Activated CD8-positive, alpha-beta memory T cell treated with anti-CD3 and anti-CD28 coated beads for 48 hours (primary cell): ENCODE measurements around the gene COL6A2.
"Not testable (repeated sequence)": the region's sequence is repeated elsewhere in the genome, so short reads cannot be mapped to it uniquely, and the experiment has no call there.

ENCODE experiments used
- DNase-seq, 3 experiments: peaks; one replicate each; pipeline ENCODE4 v3.0.0-alpha.2; 2020; ENCODE audit warnings: low read depth in 2 of 3, low spot score in 2 of 3

COL6A2 gene

DNA sequence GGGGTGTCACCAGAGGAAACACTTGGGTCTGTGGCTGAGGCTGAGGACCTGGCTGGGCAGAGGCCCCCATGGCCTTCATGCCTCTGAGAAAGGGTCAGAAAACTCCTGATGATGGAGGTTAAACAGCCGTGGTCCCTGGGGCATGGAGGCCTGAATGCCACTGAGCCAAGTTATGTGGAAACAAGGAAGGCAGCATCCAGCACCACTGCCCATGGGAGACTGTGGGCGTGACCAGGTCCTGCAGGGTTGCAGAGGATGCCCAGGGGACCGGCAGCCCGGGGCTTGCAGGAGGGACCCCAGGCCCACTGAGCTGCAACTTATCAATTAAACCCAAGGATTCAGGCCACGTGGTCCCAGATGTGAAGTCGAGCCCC lies 18.9 kb upstream of the COL6A2 start:
- no peak for DNase-seq

DNA sequence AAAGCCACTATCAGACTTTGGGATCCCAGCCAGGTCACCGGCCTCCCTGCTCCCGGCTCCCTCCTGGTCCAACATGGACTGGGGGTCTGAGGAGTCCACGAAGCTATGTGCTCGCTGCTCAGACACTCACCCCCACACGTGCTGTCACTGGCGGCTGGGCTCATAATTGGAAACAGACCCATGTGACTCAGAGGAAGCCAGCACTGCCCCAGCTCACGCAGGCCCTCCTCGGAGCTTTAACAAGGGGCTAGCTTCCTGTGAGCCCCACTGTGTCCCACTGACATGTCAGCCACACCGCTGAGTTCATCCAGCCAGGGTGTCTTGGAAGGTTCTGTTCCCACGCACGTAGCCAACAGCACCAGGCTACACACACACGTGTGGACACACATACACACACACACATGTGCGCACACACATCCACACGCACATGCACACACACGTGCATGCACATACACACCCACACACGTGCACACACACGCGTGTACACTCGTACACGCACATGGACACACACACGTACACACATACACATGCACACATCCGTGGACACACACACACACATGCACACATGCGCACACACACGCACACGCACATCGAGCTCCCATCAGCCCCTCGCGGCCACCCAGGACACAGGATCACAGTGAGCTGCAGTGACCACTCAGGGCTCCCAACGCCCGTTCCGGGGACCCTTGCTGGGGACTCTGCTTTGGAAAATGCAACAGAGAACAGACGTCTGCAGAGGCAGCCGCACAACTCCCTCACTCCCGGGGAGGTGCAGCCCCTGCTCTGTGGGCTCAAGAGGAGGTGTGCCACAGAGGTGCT lies 18.4 kb upstream of the COL6A2 start:
- DNase-seq, result no peak

DNA sequence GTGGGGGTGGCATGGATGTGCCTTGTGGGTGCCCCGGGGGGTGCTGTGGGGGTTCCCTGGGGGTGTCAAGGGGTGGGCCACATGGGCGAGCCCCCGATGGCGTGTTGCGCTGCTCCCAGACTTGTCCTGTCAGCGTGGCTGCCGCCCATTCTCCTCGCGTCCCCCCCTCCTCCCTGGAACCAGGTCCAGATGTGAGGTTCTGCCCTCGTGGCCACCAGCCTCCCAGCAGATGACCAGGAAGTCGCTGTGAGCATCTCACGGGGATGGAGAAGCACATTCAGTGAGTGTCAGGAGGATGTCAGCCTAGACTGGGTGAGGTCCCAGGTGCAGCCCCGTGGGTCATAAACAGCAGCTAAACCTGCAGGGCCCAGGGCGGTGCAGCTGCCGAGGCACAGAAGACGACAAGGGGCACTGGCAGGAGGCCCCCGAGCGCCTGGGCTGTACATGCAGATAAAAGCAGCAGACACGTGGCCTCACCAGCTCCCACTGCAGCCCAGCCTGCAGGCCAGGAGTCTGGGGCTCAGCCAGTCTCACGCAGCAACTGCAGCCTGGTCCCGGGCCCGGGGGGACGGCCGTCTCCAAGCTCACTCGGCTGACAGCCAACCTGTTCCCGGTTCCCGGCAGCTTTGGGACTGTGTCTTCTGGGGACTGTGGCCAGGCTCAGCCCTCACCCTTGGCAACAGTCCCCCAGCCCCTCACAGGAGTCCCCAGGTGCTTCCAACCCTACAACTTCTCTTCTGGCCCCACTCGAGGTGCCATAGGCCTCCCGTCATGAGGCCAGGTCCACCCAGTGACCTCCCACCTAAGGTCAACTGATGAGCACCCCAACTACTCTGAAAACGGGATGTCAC lies 17.5 kb upstream of the COL6A2 start:
- DNase-seq, result no peak

DNA sequence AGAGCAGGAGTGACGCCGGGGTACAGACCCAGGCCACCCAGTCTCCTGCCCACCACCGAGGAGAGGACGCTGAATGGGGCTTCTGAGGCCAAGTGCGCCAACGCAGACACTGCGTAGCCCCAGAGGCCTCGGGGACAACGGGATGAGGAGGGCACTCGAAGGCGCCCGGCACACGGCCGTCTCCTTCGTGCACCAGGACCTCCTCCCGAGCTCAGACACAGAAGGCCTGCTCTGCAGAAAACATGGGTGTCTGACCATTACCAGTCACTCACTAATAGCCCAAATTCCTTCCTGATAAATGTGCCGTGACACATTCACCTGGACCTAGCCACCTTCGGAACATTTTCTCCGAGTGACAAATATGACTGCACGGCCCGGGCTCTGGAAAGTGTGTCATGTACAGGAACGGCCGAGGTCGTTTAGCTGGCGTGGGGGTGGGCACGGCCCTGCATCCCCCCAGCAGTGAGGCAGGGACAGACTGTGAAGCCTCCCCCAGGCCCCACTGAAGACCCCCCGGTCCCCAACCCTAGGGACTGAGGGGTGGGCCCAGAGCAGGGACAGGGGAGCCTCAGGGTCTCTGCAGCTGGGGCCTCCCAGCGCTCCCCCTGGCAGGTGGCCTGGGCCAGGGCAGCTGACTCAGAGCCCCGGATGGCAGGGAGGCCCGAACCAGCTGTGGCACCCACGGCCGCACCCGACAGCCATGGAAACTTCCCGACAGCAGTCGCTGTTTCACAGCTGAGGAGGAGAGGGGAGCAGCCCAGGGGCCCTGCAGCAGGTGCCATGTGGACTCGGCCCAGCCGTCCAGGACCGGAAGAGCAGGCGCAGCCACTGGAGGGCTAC lies 16.7 kb upstream of the COL6A2 start:
- DNase-seq, result no peak

DNA sequence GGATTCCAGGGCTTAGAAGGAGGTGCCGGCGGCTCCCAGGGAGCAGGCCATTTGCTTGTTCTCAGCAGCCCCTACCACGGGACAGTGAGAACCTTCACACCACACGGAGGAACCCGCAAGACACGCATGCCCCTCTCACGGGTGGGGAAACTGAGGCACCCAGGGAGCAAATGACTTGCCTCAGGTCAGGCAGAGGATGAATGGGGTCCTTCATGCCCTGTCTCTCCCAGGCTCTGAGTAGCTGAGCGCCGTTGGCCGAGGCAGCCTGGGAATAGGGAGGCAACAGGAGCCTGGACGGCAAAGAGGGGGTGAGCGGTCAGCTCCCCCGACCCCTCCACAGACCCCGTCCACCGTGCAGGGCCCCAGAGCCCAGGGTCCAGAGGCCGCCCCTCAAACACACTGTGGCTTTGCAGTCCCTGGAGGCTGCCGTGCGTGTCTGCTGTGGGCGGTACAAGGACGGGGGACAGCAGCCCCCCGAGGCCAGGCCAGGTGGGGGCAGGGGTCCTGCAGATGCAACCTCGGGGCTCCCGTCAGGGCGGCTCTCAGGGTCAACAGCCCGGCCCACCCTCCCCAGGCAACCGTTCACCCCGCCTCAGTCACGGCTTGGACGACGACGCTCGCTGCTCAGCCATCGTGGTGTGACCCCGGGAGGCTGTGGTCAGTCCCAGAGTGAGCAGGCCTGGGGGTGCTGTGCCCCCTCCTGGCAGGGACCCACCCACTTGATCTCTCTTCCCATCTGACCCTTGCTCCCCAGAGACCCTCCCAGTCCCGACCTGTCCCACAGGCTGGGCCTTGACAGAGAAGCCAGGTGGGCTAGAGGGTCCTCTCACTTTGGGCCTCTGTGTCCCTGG lies 15.8 kb upstream of the COL6A2 start:
- DNase-seq, result no peak

DNA sequence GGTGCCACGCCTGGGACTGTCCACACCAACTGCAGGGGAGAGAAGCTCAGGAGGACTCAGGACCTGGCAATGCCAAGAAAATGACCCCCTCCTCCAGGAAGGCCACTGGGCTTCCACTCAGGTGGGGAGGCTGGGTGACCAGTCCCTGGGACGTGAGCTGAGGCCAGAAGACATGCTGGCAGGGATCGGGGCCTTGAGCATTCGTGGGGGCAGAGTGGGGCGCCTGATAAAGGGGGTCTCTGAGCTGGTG lies 15.3 kb upstream of the COL6A2 start:
- DNase-seq, result no peak

DNA sequence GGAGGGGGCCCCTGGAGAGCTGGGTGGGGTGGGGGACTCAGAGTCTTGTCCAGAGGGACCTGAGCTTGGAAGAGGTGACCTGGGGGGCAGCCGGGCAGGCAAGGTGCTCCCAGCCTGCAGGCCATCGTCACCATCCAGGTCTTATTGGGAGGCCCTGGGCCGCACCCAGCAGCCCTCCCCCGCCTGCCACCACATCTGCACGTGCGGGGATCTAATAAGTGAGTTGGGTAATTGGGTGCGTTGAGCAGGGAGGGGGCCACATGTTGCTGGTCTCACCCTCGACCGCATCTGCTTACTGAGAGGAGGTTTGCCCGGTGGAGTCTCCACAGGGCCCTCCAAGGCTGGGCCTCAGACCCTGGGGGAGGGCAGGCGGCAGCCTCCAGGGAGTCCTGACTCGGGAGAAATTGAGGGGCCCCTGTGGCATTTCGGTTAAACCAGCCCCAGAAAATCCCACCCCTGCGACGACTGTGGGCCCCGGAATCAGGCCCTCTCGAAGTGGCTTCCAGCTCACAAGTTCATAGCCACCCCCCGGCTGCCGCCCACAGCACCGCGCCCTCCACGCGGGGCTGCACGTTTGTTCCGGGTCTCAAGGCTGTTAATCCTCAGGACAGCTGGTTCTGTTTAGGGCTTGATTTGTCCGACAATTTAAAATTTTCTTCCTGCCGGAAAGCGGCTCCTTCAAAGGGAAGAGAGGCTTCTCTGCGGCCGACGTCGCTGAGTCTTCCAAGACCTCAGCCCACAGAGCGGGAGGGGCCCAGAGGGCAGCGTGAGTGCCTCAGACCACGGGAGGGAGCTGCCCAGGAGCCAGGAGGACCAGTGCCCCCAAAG lies 14.7 kb upstream of the COL6A2 start:
- DNase-seq, result no peak

DNA sequence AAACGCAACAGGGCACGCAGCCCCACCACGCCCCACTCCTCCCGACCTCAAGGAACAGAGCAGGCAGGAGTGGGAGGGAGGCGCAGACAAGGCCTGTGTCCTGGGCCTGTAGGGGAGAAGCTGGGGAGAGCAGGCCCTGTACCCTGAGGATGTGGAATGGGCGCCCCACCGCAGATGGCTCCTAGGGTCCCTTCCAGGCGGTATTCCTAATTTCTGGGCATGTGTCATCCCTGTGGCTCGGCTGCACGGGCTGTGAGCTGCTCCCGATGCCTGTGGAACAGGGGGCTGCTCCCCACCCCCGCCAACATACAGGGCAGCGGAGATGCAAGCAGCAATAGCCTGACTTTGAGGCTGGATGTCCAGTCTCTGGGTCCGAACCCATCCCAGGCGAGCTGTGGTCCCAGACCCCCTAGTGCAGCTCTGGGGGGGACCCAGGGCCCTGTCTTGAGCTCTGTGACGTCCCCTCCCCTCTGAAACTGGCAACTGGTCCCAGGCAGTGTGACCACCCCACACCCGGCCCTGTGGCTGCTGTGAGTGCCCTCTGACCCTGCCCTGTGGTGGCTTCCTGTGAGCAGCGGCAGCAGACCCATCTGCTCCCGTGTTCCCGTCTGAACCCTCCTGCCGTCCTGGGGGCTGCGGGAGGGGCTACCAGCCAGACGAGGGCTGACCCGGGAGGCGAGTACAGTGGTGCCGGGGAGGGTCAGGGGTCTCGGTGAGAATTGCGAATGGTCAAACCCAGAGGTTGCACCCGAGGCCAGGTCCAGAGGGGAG lies 13.9 kb upstream of the COL6A2 start:
- no peak for DNase-seq

DNA sequence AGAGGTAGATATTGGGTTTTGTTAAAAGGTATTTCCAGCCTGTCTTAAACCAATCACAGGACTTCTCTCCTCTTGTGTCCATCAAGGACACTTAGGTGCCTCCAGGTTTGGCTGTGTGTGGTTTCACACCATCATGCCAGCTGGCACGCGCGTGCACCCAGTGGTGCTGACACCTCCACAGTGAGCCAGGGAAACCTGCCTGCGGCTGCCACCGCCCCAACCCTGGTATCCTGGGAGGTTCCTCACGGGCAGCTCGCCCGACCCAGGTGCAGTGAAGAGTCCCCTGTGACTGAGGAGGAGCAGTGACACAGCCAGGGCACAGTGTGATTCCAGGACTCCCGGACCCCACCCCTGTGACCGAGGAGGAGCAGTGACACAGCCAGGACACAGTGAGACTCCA lies 13.2 kb upstream of the COL6A2 start:
- no peak for DNase-seq

DNA sequence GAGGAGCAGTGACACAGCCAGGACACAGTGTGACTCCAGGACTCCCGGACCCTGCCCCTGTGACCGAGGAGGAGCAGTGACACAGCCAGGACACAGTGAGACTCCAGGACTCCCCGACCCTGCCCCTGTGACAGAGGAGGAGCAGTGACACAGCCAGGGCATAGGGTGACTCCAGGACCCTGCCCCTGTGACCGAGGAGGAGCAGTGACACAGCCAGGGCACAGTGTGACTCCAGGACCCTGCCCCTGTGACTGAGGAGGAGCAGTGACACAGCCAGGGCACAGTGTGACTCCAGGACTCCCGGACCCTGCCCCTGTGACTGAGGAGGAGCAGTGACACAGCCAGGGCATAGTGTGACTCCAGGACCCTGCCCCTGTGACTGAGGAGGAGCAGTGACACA lies 12.7 kb upstream of the COL6A2 start:
- DNase-seq, result not testable (repeated sequence)

DNA sequence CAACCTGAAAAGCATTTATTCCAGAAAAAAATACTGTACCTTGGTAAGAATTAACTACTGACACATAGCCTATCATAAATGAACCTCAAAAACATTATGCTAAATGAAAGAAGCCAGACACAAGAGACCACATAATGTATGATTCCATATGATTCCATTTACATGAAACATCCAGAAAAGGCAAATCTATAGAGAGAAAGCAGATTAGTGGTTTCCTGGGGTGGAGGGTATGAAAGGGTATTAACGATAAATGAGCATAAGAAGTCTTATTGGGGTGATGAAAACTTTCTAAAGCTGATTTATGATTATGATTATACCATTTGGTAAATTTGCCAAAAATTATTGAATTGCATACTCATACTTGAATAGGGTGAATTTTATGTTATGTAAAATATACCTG lies 10.3 kb upstream of the COL6A2 start:
- no peak for DNase-seq

DNA sequence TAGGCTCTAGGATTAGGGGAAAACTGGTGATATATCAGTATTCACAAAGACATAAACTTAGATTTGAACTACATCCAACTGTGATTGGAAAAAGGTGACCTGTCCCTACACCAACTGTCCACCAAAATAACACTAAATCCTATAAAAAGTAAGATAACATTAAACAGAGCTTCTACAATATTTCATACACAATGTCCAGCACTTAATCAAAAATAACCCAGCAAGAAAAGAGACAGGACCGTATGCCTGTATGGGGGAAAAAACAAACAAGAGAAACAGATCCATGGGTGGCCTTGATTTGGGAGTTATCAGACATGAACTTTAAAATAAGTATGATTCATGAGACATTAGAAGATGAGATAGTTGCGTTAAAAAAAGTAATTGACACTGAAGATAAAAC lies 9.7 kb upstream of the COL6A2 start:
- DNase-seq, result no peak

DNA sequence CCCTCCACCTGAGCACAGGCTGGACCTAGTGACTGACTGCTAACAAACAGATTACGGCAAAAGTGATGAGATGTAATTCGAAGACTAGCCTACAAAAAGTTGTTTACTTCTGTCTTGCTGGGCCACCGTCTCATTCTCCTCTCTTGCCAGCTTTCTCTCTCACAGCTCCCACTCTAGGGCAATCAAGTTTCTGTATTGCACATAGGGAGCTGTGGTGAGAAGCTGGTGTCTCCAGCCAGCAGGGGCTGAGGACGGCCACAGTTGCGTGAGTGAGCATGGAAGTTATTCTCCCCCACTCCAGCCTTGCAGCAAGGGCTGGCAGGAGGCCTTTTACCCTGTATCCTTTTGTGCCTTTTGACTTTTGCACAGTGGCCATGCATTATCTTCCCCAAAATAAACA lies 8.6 kb upstream of the COL6A2 start:
- DNase-seq, result no peak

DNA sequence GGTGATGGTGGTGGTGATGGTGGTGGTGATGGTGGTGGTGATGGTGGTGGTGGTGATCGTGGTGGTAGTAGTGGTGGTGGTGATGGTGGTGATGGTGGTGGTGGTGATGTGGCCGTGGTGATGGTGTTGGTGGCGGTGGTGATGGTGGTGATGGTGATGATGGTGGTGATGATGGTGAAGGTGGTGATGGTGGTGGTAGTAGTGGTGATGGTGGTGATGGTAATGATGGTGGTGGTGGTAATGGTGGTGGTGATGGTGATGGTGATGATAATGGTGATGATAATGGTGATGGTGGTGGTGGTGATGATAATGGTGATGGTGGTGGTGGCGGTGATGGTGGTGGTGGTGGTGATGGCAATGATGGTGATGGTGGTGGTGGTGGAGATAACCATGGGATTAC lies 6.8 kb upstream of the COL6A2 start:
- DNase-seq, result no peak

DNA sequence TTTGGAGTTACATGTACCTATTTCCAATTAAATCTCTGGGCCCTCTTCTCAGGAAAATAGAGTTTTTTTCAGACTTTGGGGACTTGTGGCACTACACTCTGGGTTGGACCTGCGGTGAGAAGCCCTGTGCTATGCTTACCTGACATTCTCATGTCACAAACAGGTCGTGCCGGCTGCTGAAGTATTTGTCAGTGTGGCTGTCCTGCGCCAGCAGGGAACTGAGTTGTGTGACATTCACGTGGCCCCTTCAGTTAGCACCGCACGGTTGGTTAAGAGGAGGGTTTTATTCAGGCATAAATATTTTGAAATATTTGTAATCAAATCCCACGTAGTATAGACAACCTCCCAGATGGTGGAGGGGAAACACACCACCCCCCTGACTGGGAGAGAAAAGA lies 6.3 kb upstream of the COL6A2 start:
- DNase-seq, result no peak

DNA sequence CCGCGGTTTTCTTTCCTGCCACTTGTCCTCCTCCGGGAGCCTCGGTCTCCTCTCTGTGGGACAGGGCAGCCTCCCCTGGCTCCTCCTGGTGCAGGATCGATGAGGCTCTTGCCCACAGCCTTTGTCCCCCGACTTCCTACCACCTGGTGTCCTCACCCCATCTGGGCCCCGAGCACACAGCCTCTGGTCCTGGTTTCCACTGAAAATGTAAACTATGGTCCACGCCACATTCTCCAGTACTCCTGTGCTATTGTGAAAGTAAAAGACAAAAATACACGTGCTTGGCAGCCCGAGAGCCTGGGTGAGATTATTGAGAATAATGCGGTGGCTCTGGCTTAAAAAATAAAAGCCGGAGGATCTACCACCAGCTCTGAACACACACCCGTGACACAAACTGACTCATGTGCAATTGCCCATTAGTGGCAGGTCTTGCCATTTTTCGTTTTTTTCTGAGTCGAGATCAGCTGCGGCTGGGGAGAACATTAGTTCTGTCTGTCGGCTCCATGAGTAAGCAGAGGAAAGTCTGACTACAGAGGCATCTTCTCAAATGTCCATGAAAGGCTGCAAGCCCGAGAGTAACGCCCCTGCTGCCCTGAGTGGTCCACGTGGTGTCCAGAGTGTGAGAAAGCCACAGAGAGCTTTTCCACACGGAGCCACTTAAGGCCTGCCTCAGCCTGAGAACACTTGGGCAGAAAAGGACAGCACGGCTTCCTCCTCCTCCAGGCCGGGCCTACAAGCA lies 5.7 kb upstream of the COL6A2 start:
- DNase-seq, result no peak

DNA sequence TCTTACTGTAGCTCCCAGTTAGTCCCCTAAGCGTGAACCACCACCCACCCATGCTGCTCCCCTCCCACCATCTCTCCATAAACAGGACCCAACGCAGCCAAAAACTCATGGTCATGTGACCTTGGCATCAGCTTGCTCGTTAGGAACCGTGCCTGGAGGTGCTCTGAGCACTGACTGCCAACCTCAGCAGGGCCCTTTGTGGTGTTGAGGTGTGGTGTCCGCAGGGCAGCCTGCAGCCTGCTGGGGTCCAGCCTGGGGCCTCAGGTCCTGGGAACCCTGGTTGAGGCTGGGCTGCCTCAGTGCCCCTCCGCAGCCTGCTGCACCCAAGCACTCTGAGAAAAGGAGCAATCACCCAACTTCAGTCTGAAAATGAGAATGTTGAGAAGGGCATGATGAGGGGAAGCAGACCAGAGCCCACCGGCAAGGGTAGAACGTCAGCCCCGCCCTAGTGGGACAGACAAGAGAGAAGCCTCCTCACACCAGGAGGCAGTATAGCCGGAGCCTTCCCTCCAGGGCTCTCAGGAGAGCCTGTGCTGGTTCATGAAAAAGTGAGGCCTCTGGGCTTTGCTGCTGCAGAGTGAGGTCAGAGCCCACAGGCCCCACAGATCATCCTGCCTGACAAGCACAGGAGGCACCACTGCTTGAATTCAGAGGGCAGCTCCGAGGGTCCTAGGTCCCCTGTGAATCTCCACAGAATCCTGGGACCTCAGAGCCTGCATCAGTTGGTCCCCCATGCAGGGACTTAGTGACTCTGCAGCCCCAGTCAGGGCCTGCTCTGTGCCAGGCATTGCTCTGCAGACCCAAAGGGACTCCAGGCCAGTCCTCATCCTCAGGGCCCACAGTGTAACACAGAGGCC lies 4.9 kb upstream of the COL6A2 start:
- DNase-seq, result no peak
